Transverse colon (tissue), 4 donors: Measurements from ENCODE around the gene JDP2. TPM values are rescaled to one million over a fixed set of nuclear protein-coding genes. Genes with fewer than 3 reads are reported as not detected.

Experiments used
- DNase-seq: peaks from one replicate; pipeline ENCODE4 v3.0.0-alpha.2; 2019
- H3K27ac ChIP-seq, 4 donors: fragments of 200-600 bp; sonication (generic); 2 replicates each; pipeline ENCODE4 v1.5.1; 2016 to 2018; ENCODE audit warnings: inconsistent platforms in 4 of 4
- H3K27me3 ChIP-seq: fragments of 200-600 bp; sonication (generic); 2 replicates; pipeline ENCODE4 v1.5.1; 2017; ENCODE audit warnings: inconsistent platforms
- H3K36me3 ChIP-seq, 4 donors: fragments of 200-600 bp; sonication (generic); 2 replicates each; pipeline ENCODE4 v1.5.1; 2017 to 2019; ENCODE audit warnings: inconsistent platforms in 4 of 4
- H3K4me1 ChIP-seq, 4 donors: fragments of 200-600 bp; sonication (generic); 2 replicates each; pipeline ENCODE4 v1.5.1; 2017 to 2020; ENCODE audit warnings: inconsistent platforms in 4 of 4
- H3K4me3 ChIP-seq, 4 donors: fragments of 200-600 bp; sonication (generic); 1 replicate in 1 of 4; 2 replicates in 3 of 4; pipeline versions ENCODE4 v1.5.1 to v1.6.1; 2017 to 2019; ENCODE audit warnings: inconsistent platforms in 4 of 4
- H3K9me3 ChIP-seq, 2 donors: fragments of 200-600 bp; sonication (generic); 2 replicates each; pipeline ENCODE4 v1.5.1; 2017 to 2019; ENCODE audit warnings: inconsistent platforms in 2 of 2
- EP300 ChIP-seq: sonication (generic); formaldehyde crosslinking; IDR thresholded peaks from one replicate; pipeline ENCODE4 v1.6.1; 2017; ENCODE audit warnings: antibody characterized with exemption, low read depth
- POLR2A ChIP-seq: fragments of 450-650 bp; IDR thresholded peaks from one replicate; pipeline ENCODE4 v1.6.1; 2016; ENCODE audit warnings: antibody characterized with exemption, mild to moderate bottlenecking, moderate library complexity
- POLR2AphosphoS5 ChIP-seq, 3 donors: sonication (generic); formaldehyde crosslinking; IDR thresholded peaks; one replicate each; pipeline ENCODE4 v1.6.1; 2016; ENCODE audit warnings: antibody characterized with exemption in 3 of 3
- WGBS, 2 donors: methylation state at CpG; one replicate each; pipeline ENCODE4 v1.1.5; 2018; ENCODE audit warnings: low coverage in 1 of 2; 5-methylcytosine and 5-hydroxymethylcytosine counted together
- in situ Hi-C, 4 donors: fragments of 200-750 bp; cut with MboI; loops; one replicate each; pipeline versions ENCODE4 v1.15.0 to v1.15.1; 2017; ENCODE audit warnings: low sequenced_read_pairs in 3 of 4, low pct_ligation_motif_present in 1 of 4, low pct_unique_long_range_greater_than_20kb in 1 of 4
- intact Hi-C: fragments of 100-400 bp; cut with DNase I; formaldehyde crosslinking; loops from one replicate; pipeline ENCODE4 v1.15.1; 2023; ENCODE audit warnings: low total_unique reads
- total RNA-seq, 4 donors: library from RNA; depleted of rRNA; stranded (reverse); fragments of >200 nt; gene quantifications; one replicate each; pipeline ENCODE4 v1.1.0, GENCODE V29; 2016
- TF ChIP-seq, protein P1 (sequence below), 5 experiments: fragments of 200-600 bp in 3 of 5; fragments of 450-650 bp in 2 of 5; sonication (generic) in 3 of 5; IDR thresholded peaks; 1 replicate in 2 of 5; 2 replicates in 3 of 5; pipeline ENCODE4 v1.5.1; 2016 to 2017; ENCODE audit warnings: antibody characterized with exemption in 5 of 5, inconsistent platforms in 3 of 5, mild to moderate bottlenecking in 2 of 5, moderate library complexity in 1 of 5

The JDP2 gene
- total RNA-seq, 4 donors from 2014 or later, result 49.2 to 108 (median 57.8) TPM

DNA sequence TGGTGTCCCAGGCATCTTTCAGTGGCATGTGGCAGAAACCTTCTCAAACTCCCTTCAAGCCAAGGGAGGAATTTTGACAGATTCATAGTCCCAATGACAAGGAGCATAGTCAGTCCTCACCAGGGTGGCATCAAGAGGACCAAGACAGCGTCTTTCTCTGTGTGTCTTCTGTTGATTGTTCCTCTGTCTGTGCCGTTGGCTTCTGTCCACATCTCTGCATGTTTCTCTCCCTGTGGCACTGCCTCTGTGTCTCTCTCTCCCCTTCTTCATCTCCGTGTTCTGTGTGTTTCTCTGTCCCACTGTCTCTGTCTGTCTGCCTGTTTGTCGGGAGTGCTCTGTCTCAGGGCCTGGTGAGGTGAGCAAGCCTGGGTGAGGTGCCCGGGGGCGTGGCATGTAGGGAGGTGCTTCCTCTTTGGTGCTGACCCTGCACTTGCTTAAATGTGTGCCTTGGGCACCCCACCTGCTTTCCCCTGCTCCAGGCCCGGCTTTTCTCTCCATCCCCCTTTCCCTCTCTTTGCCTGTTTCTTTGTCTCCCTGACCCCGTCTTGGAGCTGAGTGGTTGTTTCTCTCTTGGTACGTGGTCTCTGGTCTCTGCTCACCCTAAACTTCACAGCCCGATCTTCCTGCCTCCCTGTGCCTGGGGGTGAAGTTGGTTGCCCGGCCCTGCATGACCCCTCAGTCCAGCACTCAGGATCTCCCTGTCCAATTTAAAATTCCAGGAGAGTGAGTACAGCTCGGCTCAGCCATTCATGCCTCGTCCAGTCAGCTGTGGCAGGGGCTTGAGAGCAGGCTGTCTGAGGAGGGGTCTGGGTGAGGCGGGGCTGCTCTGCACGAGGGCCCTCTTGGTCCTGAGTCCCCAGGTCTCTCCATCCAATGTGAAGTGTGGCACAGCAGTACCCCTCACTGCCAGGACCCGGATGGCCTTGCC, 28.5 kb downstream of the JDP2 start:
- H3K36me3 ChIP-seq, result no peaks in the 10 kb centered on the region

DNA sequence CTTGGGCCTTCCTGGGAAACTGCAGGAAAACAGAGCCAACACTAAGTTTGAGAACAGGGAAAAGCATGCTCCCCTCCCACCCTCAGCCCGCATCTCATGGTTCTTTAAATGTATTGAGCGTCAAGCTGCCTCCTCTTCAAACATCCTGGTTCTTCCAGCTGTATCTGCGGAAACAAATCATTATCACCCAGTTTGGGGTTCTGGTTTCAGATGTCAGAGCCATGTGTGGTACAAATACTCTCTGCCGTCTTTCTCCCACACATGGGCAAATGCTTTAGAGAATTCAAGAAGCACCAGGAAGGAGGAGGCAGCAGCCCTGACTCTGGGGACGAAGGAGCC, 29.1 kb downstream of the JDP2 start:
- peaks cover 0 to 5% (median 0%) of the 10 kb centered on the region in 4 donors for H3K36me3 ChIP-seq
- TF ChIP-seq EP300, result no peak
- TF ChIP-seq POLR2A, result no peak
- no peaks in the 10 kb centered on the region for H3K9me3 ChIP-seq
- 85% methylated on average over 5 of the region's 5 CpGs; no CpG with 5 or more reads in 1 of the 2 donors for WGBS, 2 donors
- no peak for DNase-seq
- intact Hi-C loops, result no loop called here
- peaks cover 44 to 83% (median 55%) of the 10 kb centered on the region in 4 donors for H3K4me1 ChIP-seq
- no peak overlapping the region for H3K4me3 ChIP-seq
- no peaks in the 10 kb centered on the region for H3K27me3 ChIP-seq
- no peak overlapping the region for H3K27ac ChIP-seq
- in situ Hi-C loops, result no loop called here

More for the DNA sequence above, 28.5 kb downstream of the JDP2 start:
- TF ChIP-seq, protein P1, sequence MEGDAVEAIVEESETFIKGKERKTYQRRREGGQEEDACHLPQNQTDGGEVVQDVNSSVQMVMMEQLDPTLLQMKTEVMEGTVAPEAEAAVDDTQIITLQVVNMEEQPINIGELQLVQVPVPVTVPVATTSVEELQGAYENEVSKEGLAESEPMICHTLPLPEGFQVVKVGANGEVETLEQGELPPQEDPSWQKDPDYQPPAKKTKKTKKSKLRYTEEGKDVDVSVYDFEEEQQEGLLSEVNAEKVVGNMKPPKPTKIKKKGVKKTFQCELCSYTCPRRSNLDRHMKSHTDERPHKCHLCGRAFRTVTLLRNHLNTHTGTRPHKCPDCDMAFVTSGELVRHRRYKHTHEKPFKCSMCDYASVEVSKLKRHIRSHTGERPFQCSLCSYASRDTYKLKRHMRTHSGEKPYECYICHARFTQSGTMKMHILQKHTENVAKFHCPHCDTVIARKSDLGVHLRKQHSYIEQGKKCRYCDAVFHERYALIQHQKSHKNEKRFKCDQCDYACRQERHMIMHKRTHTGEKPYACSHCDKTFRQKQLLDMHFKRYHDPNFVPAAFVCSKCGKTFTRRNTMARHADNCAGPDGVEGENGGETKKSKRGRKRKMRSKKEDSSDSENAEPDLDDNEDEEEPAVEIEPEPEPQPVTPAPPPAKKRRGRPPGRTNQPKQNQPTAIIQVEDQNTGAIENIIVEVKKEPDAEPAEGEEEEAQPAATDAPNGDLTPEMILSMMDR (IDR thresholded peaks at IDR 0.05), result no peak
- TF ChIP-seq POLR2A, result no peak
- no peak for TF ChIP-seq EP300
- TF ChIP-seq POLR2AphosphoS5 (IDR thresholded peaks at IDR 0.05), result no peak
- Histone ChIP-seq H3K27ac (peak overlapping the region in 3 of 4 donors; percentile 18 to 21 (median 20)), H3K4me3 (no peak overlapping the region), H3K9me3 (no peaks in the 10 kb centered on the region), H3K27me3 (no peaks in the 10 kb centered on the region), H3K4me1 (peaks cover 45 to 85% (median 60%) of the 10 kb centered on the region in 4 donors)
- in situ Hi-C loops, result no loop called here
- peak; percentile 48 for DNase-seq
- 68 to 76% methylated on average over 9 to 16 of the region's 16 CpGs for WGBS, 2 donors
- intact Hi-C loops, result no loop called here

DNA sequence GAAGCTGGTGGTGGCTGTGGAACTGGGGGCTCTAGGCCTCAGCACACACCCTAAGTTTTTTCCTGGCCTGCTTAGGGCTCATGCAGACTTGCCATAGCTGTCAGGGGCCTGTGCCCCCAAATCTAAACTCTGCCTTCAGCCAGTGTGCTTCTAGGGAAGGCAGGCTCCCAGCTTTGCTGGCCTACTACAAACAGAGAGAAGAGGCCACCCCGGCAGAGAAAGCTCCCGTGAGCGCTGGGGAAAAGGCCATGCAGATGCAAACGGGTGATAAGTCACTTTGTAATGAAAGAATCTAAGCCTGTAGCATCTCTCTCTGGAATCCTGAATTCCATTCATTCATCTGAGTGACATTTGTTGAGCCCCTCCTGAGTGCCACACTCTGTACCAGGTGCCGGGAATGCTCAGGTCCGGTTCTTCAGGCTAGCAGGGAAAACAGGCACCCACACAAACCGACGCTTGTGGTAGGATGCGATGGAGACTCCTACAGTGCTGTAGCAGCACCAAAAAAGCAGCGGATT, 29.9 kb downstream of the JDP2 start:
- in situ Hi-C loops (no loop called here), intact Hi-C loops (no loop called here)
- WGBS, 2 donors, result 93% methylated on average over 10 of the region's 10 CpGs; no CpG with 5 or more reads in 1 of the 2 donors
- no peak for DNase-seq
- Histone ChIP-seq H3K4me3 (no peak overlapping the region), H3K4me1 (peaks cover 38 to 78% (median 49%) of the 10 kb centered on the region in 4 donors), H3K36me3 (peaks cover 0 to 7% (median 2%) of the 10 kb centered on the region in 4 donors), H3K27ac (peak overlapping the region in 2 of 4 donors; percentile 74 to 75), H3K27me3 (no peaks in the 10 kb centered on the region), H3K9me3 (no peaks in the 10 kb centered on the region)
- TF ChIP-seq, protein P1 (IDR thresholded peaks at IDR 0.05), result no peak

DNA sequence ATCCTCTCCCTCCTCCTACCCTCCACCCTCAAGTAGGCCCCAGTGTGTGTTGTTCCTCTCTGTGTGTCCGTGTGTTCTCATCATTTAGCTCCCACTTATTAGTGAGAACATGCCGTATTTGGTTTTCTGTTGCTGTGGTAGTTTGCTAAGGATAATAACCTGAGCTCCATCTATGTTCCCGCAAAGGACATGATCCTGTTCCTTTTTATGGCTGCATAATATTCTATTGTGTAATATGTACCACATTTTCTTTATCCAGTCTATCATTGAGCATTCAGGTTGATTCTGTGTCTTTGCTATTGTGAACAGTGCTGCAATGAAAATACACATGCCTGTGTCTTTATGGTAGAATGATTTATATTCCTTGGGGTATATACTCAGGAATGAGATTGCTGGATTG, 30.5 kb downstream of the JDP2 start:
- WGBS, 2 donors, result 99 to 100% methylated on average over 3 of the region's 3 CpGs
- peaks cover 0 to 7% (median 2%) of the 10 kb centered on the region in 4 donors for H3K36me3 ChIP-seq
- no peak for DNase-seq

More for the DNA sequence above, 30.5 kb downstream of the JDP2 start:
- H3K27ac ChIP-seq, result peak overlapping the region; percentile 74 to 76 (median 75)
- intact Hi-C loops, result no loop called here
- no peaks in the 10 kb centered on the region for H3K9me3 ChIP-seq
- no peaks in the 10 kb centered on the region for H3K27me3 ChIP-seq
- TF ChIP-seq EP300 (no peak), POLR2AphosphoS5 (IDR thresholded peaks at IDR 0.05) (no peak)
- TF ChIP-seq, protein P1 (IDR thresholded peaks at IDR 0.05), result no peak
- peaks cover 32 to 73% (median 43%) of the 10 kb centered on the region in 4 donors for H3K4me1 ChIP-seq
- in situ Hi-C loops, result no loop called here
- H3K4me3 ChIP-seq, result no peak overlapping the region
